Aorta (tissue), 5 donors: ENCODE results near the gene MTA3. TPM values are rescaled to one million over a fixed set of nuclear protein-coding genes. Genes with fewer than 3 reads are reported as not detected.
"Not testable (repeated sequence)": the region's sequence is repeated elsewhere in the genome, so short reads cannot be mapped to it uniquely, and the experiment has no call there.

Experiments used
- ATAC-seq: fragments of 200-7000 bp; cut with Tn5 transposase; one replicate; pipeline ENCODE4 v1.9.1; 2022; ENCODE audit warnings: moderate library complexity; ENCODE audit not compliant: low FRiP score
- DNase-seq, 2 donors: peaks; one replicate each; pipeline ENCODE4 v3.0.0-alpha.2; 2020
- H3K27ac ChIP-seq, 2 donors: one replicate each; pipeline ENCODE4 v1.5.1; 2013; ENCODE audit warnings: low read length in 2 of 2, mild to moderate bottlenecking in 2 of 2, moderate library complexity in 2 of 2, control low read depth in 1 of 2, inconsistent platforms in 1 of 2, low read depth in 1 of 2
- H3K27me3 ChIP-seq, 2 donors: one replicate each; pipeline ENCODE4 v1.6.1; 2013; ENCODE audit warnings: control low read depth in 1 of 2, low read length in 1 of 2, mild to moderate bottlenecking in 1 of 2, moderate library complexity in 1 of 2; ENCODE audit not compliant: insufficient read depth in 2 of 2, control insufficient read depth in 1 of 2
- H3K36me3 ChIP-seq, 2 donors: one replicate each; pipeline ENCODE4 v1.6.1; 2013; ENCODE audit warnings: control low read depth in 1 of 2, low read length in 1 of 2, mild to moderate bottlenecking in 1 of 2; ENCODE audit not compliant: insufficient read depth in 2 of 2, control insufficient read depth in 1 of 2
- H3K4me1 ChIP-seq, 2 donors: one replicate each; pipeline ENCODE4 v1.6.1; 2013; ENCODE audit warnings: low read length in 2 of 2, control low read depth in 1 of 2, mild to moderate bottlenecking in 1 of 2, moderate library complexity in 1 of 2; ENCODE audit not compliant: insufficient read depth in 2 of 2, control insufficient read depth in 1 of 2
- H3K4me3 ChIP-seq, 2 donors: one replicate each; pipeline ENCODE4 v1.5.1; 2013; ENCODE audit warnings: low read length in 2 of 2, control low read depth in 1 of 2, mild to moderate bottlenecking in 1 of 2
- H3K9me3 ChIP-seq: one replicate; pipeline ENCODE4 v1.6.1; 2013; ENCODE audit warnings: mild to moderate bottlenecking, low read length; ENCODE audit not compliant: control insufficient read depth
- WGBS, 2 donors: extraction: QIAGEN DNeasy Blood & Tissue Kit; methylation state at CpG; one replicate each; pipeline ENCODE4 v1.1.7; 2013; 5-methylcytosine and 5-hydroxymethylcytosine counted together
- intact Hi-C, 2 donors: fragments of 100-400 bp; cut with DNase I; formaldehyde crosslinking; loops; one replicate each; pipeline versions ENCODE4 v1.14.2 to v1.15.0; 2022
- polyA plus RNA-seq, 2 donors: library from polyadenylated mRNA; stranded (reverse); fragments of 200-250 nt; gene quantifications; one replicate each; pipeline ENCODE4 v1.2.3, GENCODE V29; 2013
- total RNA-seq, 2 donors: library from RNA; stranded (reverse); fragmentation: NEBNext Ultra II Directional; extraction: Animal tissue kit (Norgen Biotek cat#: 25700); gene quantifications; one replicate each; pipeline ENCODE4 v1.2.1, GENCODE V29; 2021
- donor health status: healthy with polysubstance abuse.
- donor health status: Bipolar disorder and iron deficiency.
- donor health status: DM: no; HTN: no; CAD: no.
- donor health status: DM: no; HTN: no; CAD: no.
- donor health status: DM: yes; HTN: yes; CAD: no.

MTA3 gene
- total and polyA plus RNA-seq, 4 donors, result 17.3 to 50.7 (median 36.2) TPM

DNA sequence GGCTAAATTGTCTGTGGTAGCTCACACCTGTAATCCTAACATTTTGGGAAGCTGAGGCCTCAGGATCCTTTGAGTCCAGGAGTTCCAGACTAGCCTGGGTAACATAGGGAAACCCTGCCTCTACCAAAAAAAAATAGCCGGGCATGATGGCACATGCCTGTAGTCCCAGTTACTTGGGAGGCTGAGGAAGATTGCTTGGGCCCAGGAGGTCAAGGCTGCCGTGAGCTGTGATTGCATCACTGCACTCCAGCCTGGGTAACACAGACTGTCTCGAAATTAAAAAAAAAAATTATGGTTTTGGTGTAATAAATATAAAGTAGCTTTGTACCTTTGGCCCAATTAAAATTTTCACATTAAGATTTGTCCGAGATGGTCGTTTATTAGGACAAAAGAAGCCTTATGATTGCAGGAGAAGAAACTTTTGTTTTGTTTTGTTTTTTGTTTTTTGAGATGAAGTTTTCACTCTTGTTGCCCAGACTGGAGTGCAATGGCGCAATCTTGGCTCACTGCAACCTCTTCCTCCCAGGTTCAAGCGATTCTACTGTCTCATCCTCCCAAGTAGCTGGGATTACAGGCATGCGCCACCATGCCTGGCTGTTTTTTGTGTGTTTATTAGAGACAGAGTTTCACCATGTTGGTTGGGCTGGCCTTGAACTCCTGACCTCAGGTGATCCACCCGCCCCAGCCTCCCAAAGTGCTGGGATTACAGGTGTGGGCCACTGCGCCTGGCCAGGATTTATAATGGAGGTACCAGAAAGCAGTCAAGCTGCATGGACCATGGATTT, 4.1 kb downstream of the MTA3 start:
- 94% methylated on average over 10 of the region's 10 CpGs for WGBS, 2 donors
- H3K4me1 ChIP-seq, result peaks cover 0 to 3% of the 10 kb centered on the region in 2 donors
- no peak overlapping the region for H3K27ac ChIP-seq
- H3K9me3 ChIP-seq, result no peaks in the 10 kb centered on the region
- intact Hi-C loops, result no loop called here
- H3K4me3 ChIP-seq, result no peak overlapping the region
- no peaks in the 10 kb centered on the region for H3K27me3 ChIP-seq
- DNase-seq, result no peak
- H3K36me3 ChIP-seq, result peaks cover 0 to 1% of the 10 kb centered on the region in 2 donors
- ATAC-seq, result no peak

DNA sequence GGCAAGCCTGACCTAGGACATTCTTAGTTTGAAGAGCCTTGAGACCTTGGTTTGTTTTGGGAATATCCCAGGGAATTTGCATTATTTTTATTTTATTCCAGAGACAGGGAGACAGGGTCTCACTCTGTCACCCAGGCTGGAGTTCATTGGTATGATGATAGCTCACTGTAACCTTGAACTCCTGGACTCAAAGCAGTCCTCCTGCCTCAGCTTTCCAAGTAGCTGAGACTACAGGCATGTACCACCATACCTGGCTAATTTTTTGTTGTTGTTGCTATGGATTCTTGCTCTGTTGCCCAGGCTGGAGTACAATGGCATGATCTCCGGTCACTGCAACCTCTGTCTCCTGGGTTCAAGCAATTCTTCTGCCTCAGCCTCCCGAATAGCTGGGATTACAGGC, 4.8 kb downstream of the MTA3 start:
- Histone ChIP-seq H3K27ac (no peak overlapping the region), H3K36me3 (peaks cover 0 to 1% of the 10 kb centered on the region in 2 donors), H3K9me3 (no peaks in the 10 kb centered on the region), H3K4me3 (no peak overlapping the region), H3K27me3 (no peaks in the 10 kb centered on the region), H3K4me1 (peaks cover 0 to 3% of the 10 kb centered on the region in 2 donors)
- intact Hi-C loops, result no loop called here
- WGBS, 2 donors, result 94 to 96% methylated on average over 2 of the region's 2 CpGs
- DNase-seq (no peak), ATAC-seq (no peak)

- DNase-seq, result no peak
- H3K27ac ChIP-seq, result no peak overlapping the region
- peaks cover 0 to 1% of the 10 kb centered on the region in 2 donors for H3K36me3 ChIP-seq
- intact Hi-C loops, result no loop called here
- H3K4me3 ChIP-seq, result no peak overlapping the region
- ATAC-seq, result no peak
- no peaks in the 10 kb centered on the region for H3K9me3 ChIP-seq
- peaks cover 0 to 3% of the 10 kb centered on the region in 2 donors for H3K4me1 ChIP-seq
- 80 to 84% methylated on average over 3 of the region's 3 CpGs for WGBS, 2 donors
- no peaks in the 10 kb centered on the region for H3K27me3 ChIP-seq
Observed at GRCh38 chr2:42575458-42576064, 7.1 kb downstream of the MTA3 start.

GRCh38 chr2:42578621-42579020, 10.2 kb downstream of the MTA3 start:
- no peak overlapping the region for H3K4me3 ChIP-seq
- peaks cover 0 to 1% of the 10 kb centered on the region in 2 donors for H3K36me3 ChIP-seq
- peaks cover 0 to 3% of the 10 kb centered on the region in 2 donors for H3K4me1 ChIP-seq
- no peaks in the 10 kb centered on the region for H3K9me3 ChIP-seq
- DNase-seq (no peak), ATAC-seq (no peak)
- no peaks in the 10 kb centered on the region for H3K27me3 ChIP-seq
- no peak overlapping the region for H3K27ac ChIP-seq
- intact Hi-C loops, result no loop called here
- WGBS, 2 donors, result 70% methylated on average over 2 of the region's 2 CpGs

DNA sequence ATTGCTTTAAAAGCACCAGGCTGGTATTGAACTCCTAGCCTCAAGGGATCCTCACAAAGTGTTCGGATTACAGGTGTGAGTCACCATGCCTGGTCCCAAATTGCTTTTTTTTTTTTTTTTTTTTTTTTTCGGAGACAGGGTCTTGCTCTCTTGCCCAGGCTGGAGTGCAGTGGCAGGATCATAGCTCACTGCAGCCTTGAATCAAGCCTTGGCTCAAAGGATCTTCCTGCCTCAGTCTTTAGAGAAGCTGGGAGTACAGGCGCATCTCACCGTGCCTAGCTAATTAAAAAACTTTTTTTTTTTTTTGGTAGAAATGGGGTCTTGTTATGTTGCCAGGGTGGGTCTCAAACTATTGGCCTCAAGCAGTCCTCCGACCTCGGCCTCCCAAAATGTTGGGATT, 12.8 kb downstream of the MTA3 start:
- Histone ChIP-seq H3K9me3 (no peaks in the 10 kb centered on the region), H3K27me3 (no peaks in the 10 kb centered on the region), H3K36me3 (no peaks in the 10 kb centered on the region), H3K27ac (no peak overlapping the region), H3K4me1 (no peaks in the 10 kb centered on the region), H3K4me3 (no peak overlapping the region)
- intact Hi-C loops, result no loop called here
- DNase-seq (no peak), ATAC-seq (no peak)
- 96% methylated on average over 6 of the region's 6 CpGs for WGBS, 2 donors

- DNase-seq, H3K9me3 ChIP-seq, H3K27ac ChIP-seq, H3K4me3 ChIP-seq, ATAC-seq, intact Hi-C loops, H3K36me3 ChIP-seq, H3K27me3 ChIP-seq, H3K4me1 ChIP-seq: not testable (repeated sequence)
- WGBS, 2 donors, result 98 to 99% methylated on average over 3 of the region's 3 CpGs
Observed at GRCh38 chr2:42584628-42585027, 16.2 kb downstream of the MTA3 start.

GRCh38 chr2:42585779-42586178, 17.3 kb downstream of the MTA3 start:
- no peak overlapping the region for H3K4me3 ChIP-seq
- H3K4me1 ChIP-seq, result no peaks in the 10 kb centered on the region
- peaks cover 0 to 3% of the 10 kb centered on the region in 2 donors for H3K36me3 ChIP-seq
- intact Hi-C loops, result no loop called here
- H3K27me3 ChIP-seq, result no peaks in the 10 kb centered on the region
- no peaks in the 10 kb centered on the region for H3K9me3 ChIP-seq
- ATAC-seq (no peak), DNase-seq (no peak)
- WGBS, 2 donors, result 86 to 91% methylated on average over 4 of the region's 4 CpGs
- H3K27ac ChIP-seq, result no peak overlapping the region

DNA sequence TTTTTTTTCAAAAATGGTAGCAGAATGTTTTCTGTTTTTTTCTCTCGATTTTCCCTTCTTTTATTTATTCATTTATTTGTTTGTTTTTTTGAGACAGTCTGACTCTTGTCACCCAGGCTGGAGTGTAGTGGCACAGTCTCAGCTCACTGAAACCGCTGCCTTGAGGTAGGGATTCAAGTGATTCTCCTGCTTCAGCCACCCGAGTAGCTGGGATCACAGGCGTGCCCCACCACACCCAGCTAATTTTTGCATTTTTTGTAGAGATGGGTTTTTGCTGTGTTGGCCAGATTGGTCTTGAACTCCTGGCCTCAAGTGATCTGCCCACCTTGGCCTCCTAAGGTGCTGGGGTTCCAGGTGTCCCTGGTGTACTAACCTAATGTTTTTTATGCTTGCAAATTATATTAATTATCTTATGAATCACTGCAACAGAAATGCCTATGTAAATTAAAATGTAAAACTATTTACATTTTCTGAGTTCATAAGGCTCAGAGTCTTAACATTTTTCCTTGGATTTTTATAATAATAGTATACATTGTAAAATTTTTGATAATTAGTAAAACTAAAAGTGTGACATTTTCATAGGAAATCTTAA, 19.2 kb downstream of the MTA3 start:
- Histone ChIP-seq H3K4me3 (no peak overlapping the region), H3K36me3 (peaks cover 0 to 3% of the 10 kb centered on the region in 2 donors), H3K27me3 (no peaks in the 10 kb centered on the region), H3K4me1 (no peaks in the 10 kb centered on the region), H3K27ac (no peak overlapping the region), H3K9me3 (no peaks in the 10 kb centered on the region)
- ATAC-seq, result no peak
- no peak for DNase-seq
- WGBS, 2 donors, result 96 to 97% methylated on average over 4 of the region's 4 CpGs
- intact Hi-C loops, result no loop called here

DNA sequence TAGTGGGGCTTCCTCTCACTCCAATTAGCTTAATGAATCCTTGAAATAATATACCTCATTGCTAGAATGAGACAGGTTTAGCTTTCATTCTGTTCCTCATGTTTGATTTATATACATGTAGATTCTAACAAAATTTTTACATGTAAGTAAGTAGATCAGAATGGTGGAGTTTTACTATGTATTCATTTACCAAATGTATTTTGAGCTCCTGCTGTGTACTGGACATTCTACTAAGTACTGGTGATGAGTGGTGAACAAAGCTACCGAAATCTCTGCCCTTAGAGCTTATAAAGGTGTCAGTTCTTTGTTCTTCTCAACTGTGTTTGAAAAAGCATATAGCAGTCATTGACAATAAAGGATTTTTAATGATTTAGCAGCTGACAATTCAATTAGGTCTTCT, 19.7 kb downstream of the MTA3 start:
- 99 to 100% methylated on average over 1 of the region's 1 CpG for WGBS, 2 donors
- ATAC-seq (no peak), DNase-seq (no peak)
- no peaks in the 10 kb centered on the region for H3K4me1 ChIP-seq
- no peaks in the 10 kb centered on the region for H3K9me3 ChIP-seq
- peaks cover 0 to 3% of the 10 kb centered on the region in 2 donors for H3K36me3 ChIP-seq
- no peak overlapping the region for H3K27ac ChIP-seq
- intact Hi-C loops, result no loop called here
- no peaks in the 10 kb centered on the region for H3K27me3 ChIP-seq
- no peak overlapping the region for H3K4me3 ChIP-seq
